WTC11 (cell line): ENCODE results near the gene SYT5. TPM values are rescaled to one million over a fixed set of nuclear protein-coding genes. Genes with fewer than 3 reads are reported as not detected.
A peak's percentile ranks its signal among the peaks of the same experiment; 100 is the strongest.

Source experiments
- ATAC-seq: fragments of 200-7000 bp; cut with Tn5 transposase; 2 replicates; pipeline ENCODE4 v1.10.0; 2021; ENCODE audit warnings: mild to moderate bottlenecking, moderate library complexity
- Bru-seq: library from RNA; stranded (reverse); fragments of 400-500 nt; gene quantifications from one replicate; lab custom pipeline; 2021; lab: Mats Ljungman, UMichigan
- CTCF ChIA-PET: fragments of 300-600 bp; sonication (Branson Sonifier 250); formaldehyde crosslinking; loops from one replicate; lab custom pipeline; 2021; ENCODE audit warnings: antibody characterized with exemption; lab: Charles Lee
- POLR2A ChIA-PET: fragments of 350-600 bp; sonication (Branson Sonifier 250); formaldehyde crosslinking; loops from one replicate; lab custom pipeline; 2021; ENCODE audit warnings: antibody characterized with exemption; lab: Charles Lee
- DNase-seq: peaks from one replicate; pipeline ENCODE4 v3.0.0; 2021; ENCODE audit warnings: low spot score
- H3K27ac Mint-ChIP-seq: 2 replicates; pipeline ENCODE4 v1.8.0; 2021; ENCODE audit warnings: mixed read lengths
- H3K27me3 Mint-ChIP-seq: 2 replicates; pipeline ENCODE4 v1.8.0; 2021; ENCODE audit warnings: low read depth, mild to moderate bottlenecking, moderate library complexity, mixed read lengths
- H3K36me3 Mint-ChIP-seq: 2 replicates; pipeline ENCODE4 v1.8.0; 2021; ENCODE audit warnings: mixed read lengths
- H3K4me1 Mint-ChIP-seq: 2 replicates; pipeline ENCODE4 v1.8.0; 2022; ENCODE audit warnings: mixed read lengths
- H3K4me3 Mint-ChIP-seq: 2 replicates; pipeline ENCODE4 v1.8.0; 2021; ENCODE audit warnings: mild to moderate bottlenecking, moderate library complexity, mixed read lengths
- H3K9me3 Mint-ChIP-seq: 2 replicates; pipeline ENCODE4 v1.8.0; 2021; ENCODE audit warnings: mixed read lengths
- EMX1 ChIP-seq: fragments of 250-450 bp; sonication (Bioruptor Pico); IDR thresholded peaks from 2 replicates; pipeline ENCODE4 v1.8.0; 2021; ENCODE audit warnings: mild to moderate bottlenecking
- ETV6 ChIP-seq: sonication (generic); formaldehyde crosslinking; IDR thresholded peaks from 2 replicates; pipeline ENCODE4 v1.8.1; 2022; ENCODE audit warnings: mild to moderate bottlenecking, missing genetic modification reagents
- JAZF1 ChIP-seq: fragments of 250-450 bp; sonication (Bioruptor Pico); IDR thresholded peaks from 2 replicates; pipeline ENCODE4 v1.9.0; 2021; ENCODE audit warnings: moderate library complexity, mild to moderate bottlenecking, inconsistent platforms
- JUN ChIP-seq: sonication (generic); formaldehyde crosslinking; IDR thresholded peaks from 2 replicates; pipeline ENCODE4 v1.8.0; 2023; ENCODE audit warnings: mild to moderate bottlenecking, missing genetic modification reagents
- NFATC4 ChIP-seq: fragments of 250-450 bp; sonication (Bioruptor Pico); IDR thresholded peaks from 2 replicates; pipeline ENCODE4 v1.9.0; 2021; ENCODE audit warnings: mild to moderate bottlenecking
- NR3C1 ChIP-seq: sonication (generic); formaldehyde crosslinking; conservative IDR thresholded peaks from 2 replicates; pipeline ENCODE4 v1.8.1; 2023; ENCODE audit warnings: low read depth, mild to moderate bottlenecking, missing genetic modification reagents
- PRDM15 ChIP-seq: sonication (generic); formaldehyde crosslinking; IDR thresholded peaks from 2 replicates; pipeline ENCODE4 v1.8.0; 2022; ENCODE audit warnings: missing genetic modification reagents
- RORB ChIP-seq: fragments of 250-450 bp; sonication (Bioruptor Pico); IDR thresholded peaks from 2 replicates; pipeline ENCODE4 v1.9.0; 2021; ENCODE audit warnings: mild to moderate bottlenecking
- SMAD4 ChIP-seq: sonication (generic); formaldehyde crosslinking; IDR thresholded peaks from 2 replicates; pipeline ENCODE4 v1.8.0; 2022; ENCODE audit warnings: mild to moderate bottlenecking, missing genetic modification reagents
- ZNF232 ChIP-seq: sonication (generic); formaldehyde crosslinking; IDR thresholded peaks from 2 replicates; pipeline ENCODE4 v1.8.0; 2022; ENCODE audit warnings: mild to moderate bottlenecking, missing genetic modification reagents
- ZSCAN18 ChIP-seq: fragments of 250-450 bp; sonication (Bioruptor Pico); IDR thresholded peaks from 2 replicates; pipeline ENCODE4 v2.1.2; 2022; ENCODE audit warnings: mild to moderate bottlenecking, moderate library complexity
- long read RNA-seq, 3 experiments: library from RNA in 1 of 3; library from capped mRNA in 1 of 3; library from polyadenylated mRNA in 1 of 3; unstranded in 2 of 3; stranded (forward) in 1 of 3; transcript quantifications; one replicate each; pipeline ENCODE4 v2.0.0, GENCODE V29; 2021
- total RNA-seq: library from RNA; stranded (reverse); gene quantifications from 3 replicates; pipeline ENCODE4 v1.2.3, GENCODE V29; 2021
- TF ChIP-seq, protein P1 (sequence below): fragments of 250-450 bp; sonication (Bioruptor Pico); conservative IDR thresholded peaks from 2 replicates; pipeline ENCODE4 v1.9.0; 2021; ENCODE audit warnings: mild to moderate bottlenecking
- TF ChIP-seq, protein P2 (sequence below): sonication (generic); formaldehyde crosslinking; IDR thresholded peaks from 2 replicates; pipeline ENCODE4 v1.8.0; 2022; ENCODE audit warnings: mild to moderate bottlenecking, missing genetic modification reagents
- TF ChIP-seq, protein P3 (sequence below): sonication (generic); formaldehyde crosslinking; IDR thresholded peaks from 2 replicates; pipeline ENCODE4 v1.8.0; 2022; ENCODE audit warnings: mild to moderate bottlenecking, missing genetic modification reagents
- TF ChIP-seq, protein P4 (sequence below): sonication (generic); formaldehyde crosslinking; IDR thresholded peaks from 2 replicates; pipeline ENCODE4 v1.8.1; 2023; ENCODE audit warnings: mild to moderate bottlenecking, missing genetic modification reagents
- TF ChIP-seq, protein P5 (sequence below): sonication (generic); formaldehyde crosslinking; IDR thresholded peaks from 2 replicates; pipeline ENCODE4 v1.8.1; 2023; ENCODE audit warnings: mild to moderate bottlenecking, missing genetic modification reagents, moderate library complexity
- TF ChIP-seq, protein P6 (sequence below): sonication (generic); formaldehyde crosslinking; IDR thresholded peaks from 2 replicates; pipeline ENCODE4 v1.8.0; 2023; ENCODE audit warnings: missing genetic modification reagents
- TF ChIP-seq, protein P7 (sequence below): sonication (generic); formaldehyde crosslinking; conservative IDR thresholded peaks from 2 replicates; pipeline ENCODE4 v1.8.1; 2023; ENCODE audit warnings: mild to moderate bottlenecking, low read depth, missing genetic modification reagents, moderate library complexity
- TF ChIP-seq, protein P8 (sequence below): fragments of 250-450 bp; sonication (Bioruptor Pico); IDR thresholded peaks from 2 replicates; pipeline ENCODE4 v1.9.0; 2021; ENCODE audit warnings: mild to moderate bottlenecking

The SYT5 gene
- total RNA-seq, result 0.77 to 2.5 TPM (median 1.1 TPM) in 3 replicates
- percentile 12 among the genes with signal in this experiment for Bru-seq, nascent RNA
- long read RNA-seq, experiment 1, partial matches to known transcripts, result 0 of 3 reads
- long read RNA-seq, experiment 1, other reads (novel, unspliced or antisense), result 0 of 3 reads
- long read RNA-seq, experiment 2, partial matches to known transcripts, result 0 of 1 reads
- long read RNA-seq, experiment 2, other reads (novel, unspliced or antisense), result 0 of 1 reads
- long read RNA-seq, experiment 3, result 0 reads

DNA sequence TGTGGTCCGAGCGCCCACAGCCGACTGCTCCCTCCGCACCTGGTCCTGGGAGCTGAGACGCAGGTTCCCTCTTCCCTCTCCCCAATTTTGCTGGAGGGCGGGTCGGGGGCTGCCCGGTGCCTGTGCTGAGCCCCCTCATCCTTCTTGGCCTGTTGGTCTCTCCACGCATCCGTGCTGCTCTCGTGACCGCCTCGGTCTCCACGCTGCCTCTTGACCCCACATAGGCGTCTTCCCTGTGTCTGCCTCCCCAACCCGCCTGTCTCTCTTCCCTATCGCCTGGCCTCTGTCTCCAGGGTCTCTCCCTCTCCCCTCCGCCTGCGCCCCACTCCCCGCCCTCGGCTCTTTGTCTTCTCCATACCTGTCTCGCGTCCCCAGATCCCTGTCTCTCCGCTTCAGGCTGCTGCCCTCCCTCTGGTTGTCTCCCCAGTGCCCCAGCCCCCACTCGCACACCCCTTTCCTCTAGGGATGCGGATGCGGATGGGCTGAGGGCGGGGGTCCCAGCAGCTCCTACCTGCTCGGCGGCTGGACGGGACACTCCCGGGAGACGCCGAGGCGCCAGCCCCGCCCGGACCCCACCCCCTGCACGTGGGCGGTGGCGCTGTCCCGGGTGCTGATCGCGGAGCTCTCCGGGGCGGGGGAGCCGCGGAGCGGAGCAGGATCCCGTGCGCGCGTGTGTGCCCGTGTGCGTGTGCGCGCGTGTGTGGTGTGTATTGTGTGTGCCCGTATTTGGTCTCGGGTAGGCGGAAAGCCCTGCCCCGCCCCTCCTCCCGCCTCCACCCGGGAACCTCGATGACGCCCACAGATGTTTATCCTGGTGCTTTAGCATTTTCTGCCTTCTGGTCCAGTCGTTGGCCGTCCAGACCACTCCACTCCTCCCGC lies at the start of gene SYT5:
Gene SYT5 (minus strand): TSS at position 684 of the 879 bp plus-strand sequence. CDS start 1,248 bp downstream, outside the sequence.
- CTCF ChIA-PET, result interaction anchor here (0.6 to 3.1 kb wide), 9 partner anchors 13 to 475 kb away, joined by 3 to 15 read pairs (median 5); partner anchors contain the start of genes DNAAF3 and U2AF2
- no peaks in the 10 kb centered on the region for H3K36me3 Mint-ChIP-seq
- peaks cover 88% of the 10 kb centered on the region for H3K27me3 Mint-ChIP-seq
- DNase-seq (peak; percentile 75), ATAC-seq (peak; percentile 57)
- H3K4me1 Mint-ChIP-seq, result peaks cover 18% of the 10 kb centered on the region
- POLR2A ChIA-PET, result interaction anchor here (1.3 to 1.4 kb wide), 2 partner anchors 37 to 159 kb away, joined by 3 to 6 read pairs; no protein-coding TSS in a partner anchor
- H3K4me3 Mint-ChIP-seq, result peak within 1 kb of the TSS; percentile 77
- no peaks in the 10 kb centered on the region for H3K9me3 Mint-ChIP-seq
- H3K27ac Mint-ChIP-seq, result peak within 1 kb of the TSS; percentile 72; the same call in 1 of the 2 replicates
- TF ChIP-seq JAZF1 (CRISPR knock-in tag) (no peak), EMX1 (CRISPR knock-in tag) (no peak), JUN (CRISPR knock-in tag) (peak; percentile 91), NR3C1 (CRISPR knock-in tag) (no peak), ZSCAN18 (CRISPR knock-in tag) (no peak), ETV6 (CRISPR knock-in tag) (peak; percentile 85), RORB (CRISPR knock-in tag) (no peak), SMAD4 (CRISPR knock-in tag) (peak; percentile 70; the same call in 1 of the 2 replicates), ZNF232 (CRISPR knock-in tag) (0 out of 2 replicates have a peak, but pooled peaks have one; percentile 67), NFATC4 (CRISPR knock-in tag) (no peak), PRDM15 (CRISPR knock-in tag) (peak; percentile 47; the same call in 1 of the 2 replicates)
- TF ChIP-seq, protein P1, sequence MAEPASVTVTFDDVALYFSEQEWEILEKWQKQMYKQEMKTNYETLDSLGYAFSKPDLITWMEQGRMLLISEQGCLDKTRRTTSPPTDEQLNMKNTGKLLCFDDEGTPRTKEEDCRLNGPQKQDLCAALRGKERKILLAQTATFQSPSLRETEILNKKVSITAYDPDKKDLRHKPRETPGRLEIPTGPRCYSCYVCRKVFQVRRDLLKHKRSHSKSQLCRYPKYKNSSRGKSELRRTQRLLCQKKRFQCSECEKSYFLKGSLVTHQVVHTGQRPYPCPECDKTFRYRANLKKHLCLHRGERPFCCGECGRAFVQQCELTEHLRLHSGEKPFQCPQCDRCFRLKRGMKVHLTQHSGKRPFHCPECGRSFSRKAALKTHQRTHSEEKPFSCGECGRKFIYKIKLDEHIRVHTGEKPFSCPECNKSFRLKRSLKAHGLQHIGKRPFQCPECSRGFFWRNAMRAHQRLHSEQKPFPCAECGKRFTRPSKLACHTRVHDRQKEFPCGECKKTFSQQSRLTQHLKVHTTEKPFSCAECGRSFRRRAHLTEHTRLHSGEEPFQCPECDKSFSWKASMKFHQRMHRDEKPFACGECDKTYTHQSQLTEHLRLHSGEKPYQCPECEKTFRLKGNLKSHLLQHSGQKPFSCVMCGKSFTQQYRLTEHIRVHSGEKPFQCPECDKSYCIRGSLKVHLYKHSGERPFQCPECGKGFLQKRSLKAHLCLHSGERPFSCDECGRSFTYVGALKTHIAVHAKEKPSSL (CRISPR knock-in tag), result no peak
- TF ChIP-seq, protein P2, sequence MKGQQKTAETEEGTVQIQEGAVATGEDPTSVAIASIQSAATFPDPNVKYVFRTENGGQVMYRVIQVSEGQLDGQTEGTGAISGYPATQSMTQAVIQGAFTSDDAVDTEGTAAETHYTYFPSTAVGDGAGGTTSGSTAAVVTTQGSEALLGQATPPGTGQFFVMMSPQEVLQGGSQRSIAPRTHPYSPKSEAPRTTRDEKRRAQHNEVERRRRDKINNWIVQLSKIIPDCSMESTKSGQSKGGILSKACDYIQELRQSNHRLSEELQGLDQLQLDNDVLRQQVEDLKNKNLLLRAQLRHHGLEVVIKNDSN (CRISPR knock-in tag), result peak; percentile 88
- TF ChIP-seq, protein P3, sequence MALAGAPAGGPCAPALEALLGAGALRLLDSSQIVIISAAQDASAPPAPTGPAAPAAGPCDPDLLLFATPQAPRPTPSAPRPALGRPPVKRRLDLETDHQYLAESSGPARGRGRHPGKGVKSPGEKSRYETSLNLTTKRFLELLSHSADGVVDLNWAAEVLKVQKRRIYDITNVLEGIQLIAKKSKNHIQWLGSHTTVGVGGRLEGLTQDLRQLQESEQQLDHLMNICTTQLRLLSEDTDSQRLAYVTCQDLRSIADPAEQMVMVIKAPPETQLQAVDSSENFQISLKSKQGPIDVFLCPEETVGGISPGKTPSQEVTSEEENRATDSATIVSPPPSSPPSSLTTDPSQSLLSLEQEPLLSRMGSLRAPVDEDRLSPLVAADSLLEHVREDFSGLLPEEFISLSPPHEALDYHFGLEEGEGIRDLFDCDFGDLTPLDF (CRISPR knock-in tag), result 0 out of 2 replicates have a peak, but pooled peaks have one; percentile 11
- TF ChIP-seq, protein P4, sequence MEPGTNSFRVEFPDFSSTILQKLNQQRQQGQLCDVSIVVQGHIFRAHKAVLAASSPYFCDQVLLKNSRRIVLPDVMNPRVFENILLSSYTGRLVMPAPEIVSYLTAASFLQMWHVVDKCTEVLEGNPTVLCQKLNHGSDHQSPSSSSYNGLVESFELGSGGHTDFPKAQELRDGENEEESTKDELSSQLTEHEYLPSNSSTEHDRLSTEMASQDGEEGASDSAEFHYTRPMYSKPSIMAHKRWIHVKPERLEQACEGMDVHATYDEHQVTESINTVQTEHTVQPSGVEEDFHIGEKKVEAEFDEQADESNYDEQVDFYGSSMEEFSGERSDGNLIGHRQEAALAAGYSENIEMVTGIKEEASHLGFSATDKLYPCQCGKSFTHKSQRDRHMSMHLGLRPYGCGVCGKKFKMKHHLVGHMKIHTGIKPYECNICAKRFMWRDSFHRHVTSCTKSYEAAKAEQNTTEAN (CRISPR knock-in tag), result peak; percentile 94
- TF ChIP-seq, protein P5, sequence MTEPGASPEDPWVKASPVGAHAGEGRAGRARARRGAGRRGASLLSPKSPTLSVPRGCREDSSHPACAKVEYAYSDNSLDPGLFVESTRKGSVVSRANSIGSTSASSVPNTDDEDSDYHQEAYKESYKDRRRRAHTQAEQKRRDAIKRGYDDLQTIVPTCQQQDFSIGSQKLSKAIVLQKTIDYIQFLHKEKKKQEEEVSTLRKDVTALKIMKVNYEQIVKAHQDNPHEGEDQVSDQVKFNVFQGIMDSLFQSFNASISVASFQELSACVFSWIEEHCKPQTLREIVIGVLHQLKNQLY (CRISPR knock-in tag), result peak; percentile 40; the same call in 1 of the 2 replicates
- TF ChIP-seq, protein P6, sequence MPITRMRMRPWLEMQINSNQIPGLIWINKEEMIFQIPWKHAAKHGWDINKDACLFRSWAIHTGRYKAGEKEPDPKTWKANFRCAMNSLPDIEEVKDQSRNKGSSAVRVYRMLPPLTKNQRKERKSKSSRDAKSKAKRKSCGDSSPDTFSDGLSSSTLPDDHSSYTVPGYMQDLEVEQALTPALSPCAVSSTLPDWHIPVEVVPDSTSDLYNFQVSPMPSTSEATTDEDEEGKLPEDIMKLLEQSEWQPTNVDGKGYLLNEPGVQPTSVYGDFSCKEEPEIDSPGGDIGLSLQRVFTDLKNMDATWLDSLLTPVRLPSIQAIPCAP, result peak; percentile 62; the same call in 1 of the 2 replicates
- TF ChIP-seq, protein P7, sequence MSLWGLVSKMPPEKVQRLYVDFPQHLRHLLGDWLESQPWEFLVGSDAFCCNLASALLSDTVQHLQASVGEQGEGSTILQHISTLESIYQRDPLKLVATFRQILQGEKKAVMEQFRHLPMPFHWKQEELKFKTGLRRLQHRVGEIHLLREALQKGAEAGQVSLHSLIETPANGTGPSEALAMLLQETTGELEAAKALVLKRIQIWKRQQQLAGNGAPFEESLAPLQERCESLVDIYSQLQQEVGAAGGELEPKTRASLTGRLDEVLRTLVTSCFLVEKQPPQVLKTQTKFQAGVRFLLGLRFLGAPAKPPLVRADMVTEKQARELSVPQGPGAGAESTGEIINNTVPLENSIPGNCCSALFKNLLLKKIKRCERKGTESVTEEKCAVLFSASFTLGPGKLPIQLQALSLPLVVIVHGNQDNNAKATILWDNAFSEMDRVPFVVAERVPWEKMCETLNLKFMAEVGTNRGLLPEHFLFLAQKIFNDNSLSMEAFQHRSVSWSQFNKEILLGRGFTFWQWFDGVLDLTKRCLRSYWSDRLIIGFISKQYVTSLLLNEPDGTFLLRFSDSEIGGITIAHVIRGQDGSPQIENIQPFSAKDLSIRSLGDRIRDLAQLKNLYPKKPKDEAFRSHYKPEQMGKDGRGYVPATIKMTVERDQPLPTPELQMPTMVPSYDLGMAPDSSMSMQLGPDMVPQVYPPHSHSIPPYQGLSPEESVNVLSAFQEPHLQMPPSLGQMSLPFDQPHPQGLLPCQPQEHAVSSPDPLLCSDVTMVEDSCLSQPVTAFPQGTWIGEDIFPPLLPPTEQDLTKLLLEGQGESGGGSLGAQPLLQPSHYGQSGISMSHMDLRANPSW (CRISPR knock-in tag), result no peak
- TF ChIP-seq, protein P8, sequence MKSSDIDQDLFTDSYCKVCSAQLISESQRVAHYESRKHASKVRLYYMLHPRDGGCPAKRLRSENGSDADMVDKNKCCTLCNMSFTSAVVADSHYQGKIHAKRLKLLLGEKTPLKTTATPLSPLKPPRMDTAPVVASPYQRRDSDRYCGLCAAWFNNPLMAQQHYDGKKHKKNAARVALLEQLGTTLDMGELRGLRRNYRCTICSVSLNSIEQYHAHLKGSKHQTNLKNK (CRISPR knock-in tag), result no peak
